ENCODE data around the gene FIGN.

Gene FIGN

DNA sequence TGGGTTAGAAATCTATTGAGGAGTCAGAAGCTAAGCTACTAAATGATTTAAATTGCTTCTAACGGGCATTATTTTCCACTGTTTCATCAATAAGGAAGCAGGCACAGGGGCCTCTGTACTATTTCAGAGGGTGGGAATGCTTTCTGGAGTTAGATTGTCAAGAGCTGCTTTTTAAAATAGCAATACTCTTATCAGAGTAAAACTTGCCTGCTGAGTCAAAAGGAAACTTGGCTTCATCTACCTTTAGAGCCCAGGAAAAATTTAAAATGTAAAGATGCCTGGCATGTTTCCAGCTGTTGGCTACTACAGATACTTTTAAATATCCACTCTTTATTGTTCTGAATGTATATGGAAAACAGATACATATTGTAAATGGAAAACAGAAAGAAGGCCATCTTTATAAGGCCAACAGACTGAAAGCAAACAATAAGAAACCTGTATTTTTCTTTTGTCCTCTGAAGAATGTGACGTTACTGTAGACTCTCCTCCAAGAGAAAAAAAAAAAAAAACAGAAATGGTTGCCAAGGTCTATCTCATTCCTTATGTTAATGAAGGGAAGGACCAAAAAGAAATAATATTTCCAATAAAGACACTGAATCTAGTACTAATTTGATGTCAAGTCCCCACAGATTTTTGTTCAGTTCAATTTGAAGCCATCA is 79.1 kb downstream of the FIGN start:
- Mint-ChIP-seq H3K27me3 (no peaks in the 10 kb centered on the region), H3K4me1 (ENCODE audit: low read depth) (no peaks in the 10 kb centered on the region), H3K27ac (no peak overlapping the region), H3K36me3 (ENCODE audit: low read depth) (no peaks in the 10 kb centered on the region), H3K9me3 (peaks cover 5% of the 10 kb centered on the region), H3K4me3 (no peak overlapping the region)
- intact Hi-C loops (cut with micrococcal nuclease): no loop called here

DNA sequence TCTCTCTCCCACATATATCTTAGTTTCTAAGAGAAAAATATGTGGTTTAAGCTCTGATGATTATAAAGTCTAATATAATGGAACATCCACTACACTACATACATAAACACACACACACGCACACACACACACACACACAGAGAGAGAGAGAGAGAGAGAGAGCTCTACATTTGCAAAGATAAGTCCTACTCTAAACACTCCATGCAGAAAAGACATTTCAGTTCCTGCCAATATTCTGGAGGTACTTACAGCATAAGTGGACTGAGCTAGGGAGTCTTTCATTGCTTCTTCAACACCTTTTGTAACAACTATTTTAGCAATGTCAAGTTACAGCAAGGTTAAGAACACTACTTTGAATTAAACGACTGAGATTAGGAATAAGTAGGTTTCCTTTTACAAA is 80.1 kb downstream of the FIGN start:
- H3K36me3 Mint-ChIP-seq (ENCODE audit: low read depth): no peaks in the 10 kb centered on the region
- no peaks in the 10 kb centered on the region for H3K9me3 Mint-ChIP-seq
- H3K27ac Mint-ChIP-seq: no peak overlapping the region
- no peaks in the 10 kb centered on the region for H3K27me3 Mint-ChIP-seq
- intact Hi-C loops (cut with micrococcal nuclease): no loop called here
- no peaks in the 10 kb centered on the region for H3K4me1 Mint-ChIP-seq (ENCODE audit: low read depth)
- H3K4me3 Mint-ChIP-seq: no peak overlapping the region

- Mint-ChIP-seq H3K4me1 (ENCODE audit: low read depth) (no peaks in the 10 kb centered on the region), H3K27ac (no peak overlapping the region), H3K27me3 (no peaks in the 10 kb centered on the region), H3K36me3 (ENCODE audit: low read depth) (no peaks in the 10 kb centered on the region), H3K4me3 (no peak overlapping the region), H3K9me3 (no peaks in the 10 kb centered on the region)
- intact Hi-C loops (cut with micrococcal nuclease): no loop called here
Observed at GRCh38 chr2:163652751-163653150, 83.1 kb downstream of the FIGN start.

DNA sequence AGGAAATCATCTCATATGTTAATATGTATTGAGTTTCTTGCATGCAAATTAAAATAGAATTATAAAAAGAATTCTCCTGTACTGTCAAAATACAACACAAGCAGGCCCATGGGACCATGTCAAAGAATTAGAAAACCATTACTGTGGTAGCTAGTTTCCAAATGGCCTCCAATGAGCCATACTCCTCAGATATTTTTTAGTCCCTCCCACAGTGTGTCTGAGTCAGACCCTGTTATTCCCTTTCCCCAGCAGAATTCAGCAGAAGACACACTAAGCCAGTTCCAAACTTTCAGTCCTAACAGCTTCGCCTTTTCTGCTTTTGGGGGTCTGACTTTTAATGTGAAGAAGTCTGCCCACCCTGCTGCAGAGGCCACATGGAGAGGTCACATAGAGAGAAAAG is 86.7 kb downstream of the FIGN start:
- intact Hi-C loops (cut with micrococcal nuclease): no loop called here
- H3K27me3 Mint-ChIP-seq: no peaks in the 10 kb centered on the region

DNA sequence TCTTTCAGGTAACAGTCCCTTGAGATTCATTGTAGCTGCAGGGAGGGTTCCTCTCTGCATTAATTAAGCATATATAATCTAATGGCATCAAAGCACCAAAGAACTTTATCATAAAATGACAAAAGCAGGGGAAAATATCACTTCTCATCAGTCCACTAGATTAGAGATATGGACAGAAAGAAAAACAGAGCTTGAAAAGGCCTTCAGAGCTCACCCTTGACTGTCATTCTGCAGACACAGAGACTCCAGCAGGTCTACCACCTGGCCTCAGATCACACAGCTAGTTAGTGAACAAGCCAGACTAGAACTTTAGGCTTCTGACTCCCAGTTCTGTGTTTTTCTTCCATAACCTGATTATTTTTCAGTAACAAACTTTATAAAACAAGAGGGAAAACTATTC is 88.5 kb downstream of the FIGN start:
- no peaks in the 10 kb centered on the region for H3K9me3 Mint-ChIP-seq
- intact Hi-C loops (cut with micrococcal nuclease): no loop called here
- H3K4me3 Mint-ChIP-seq: no peak overlapping the region
- no peaks in the 10 kb centered on the region for H3K4me1 Mint-ChIP-seq (ENCODE audit: low read depth)
- H3K36me3 Mint-ChIP-seq (ENCODE audit: low read depth): no peaks in the 10 kb centered on the region
- H3K27ac Mint-ChIP-seq: no peak overlapping the region
- H3K27me3 Mint-ChIP-seq: no peaks in the 10 kb centered on the region

More for the DNA sequence above, 86.7 kb downstream of the FIGN start:
- no peaks in the 10 kb centered on the region for H3K4me1 Mint-ChIP-seq (ENCODE audit: low read depth)
- no peaks in the 10 kb centered on the region for H3K36me3 Mint-ChIP-seq (ENCODE audit: low read depth)
- no peak overlapping the region for H3K4me3 Mint-ChIP-seq
- no peaks in the 10 kb centered on the region for H3K9me3 Mint-ChIP-seq
- no peak overlapping the region for H3K27ac Mint-ChIP-seq

GRCh38 chr2:163646687-163647086 is 89.1 kb downstream of the FIGN start:
- H3K27me3 Mint-ChIP-seq: no peaks in the 10 kb centered on the region
- H3K27ac Mint-ChIP-seq: no peak overlapping the region
- H3K9me3 Mint-ChIP-seq: no peaks in the 10 kb centered on the region
- H3K4me3 Mint-ChIP-seq: no peak overlapping the region
- no peaks in the 10 kb centered on the region for H3K36me3 Mint-ChIP-seq (ENCODE audit: low read depth)
- intact Hi-C loops (cut with micrococcal nuclease): no loop called here
- H3K4me1 Mint-ChIP-seq (ENCODE audit: low read depth): no peaks in the 10 kb centered on the region

GRCh38 chr2:163644238-163644637 is 91.6 kb downstream of the FIGN start:
- Mint-ChIP-seq H3K27me3 (no peaks in the 10 kb centered on the region), H3K27ac (no peak overlapping the region), H3K36me3 (ENCODE audit: low read depth) (no peaks in the 10 kb centered on the region), H3K4me3 (no peak overlapping the region), H3K9me3 (no peaks in the 10 kb centered on the region), H3K4me1 (ENCODE audit: low read depth) (no peaks in the 10 kb centered on the region)
- intact Hi-C loops (cut with micrococcal nuclease): no loop called here

GRCh38 chr2:163641986-163642385 is 93.8 kb downstream of the FIGN start:
- Mint-ChIP-seq H3K27me3 (no peaks in the 10 kb centered on the region), H3K9me3 (no peaks in the 10 kb centered on the region), H3K36me3 (ENCODE audit: low read depth) (no peaks in the 10 kb centered on the region), H3K4me1 (ENCODE audit: low read depth) (no peaks in the 10 kb centered on the region), H3K27ac (no peak overlapping the region), H3K4me3 (no peak overlapping the region)
- intact Hi-C loops (cut with micrococcal nuclease): no loop called here

DNA sequence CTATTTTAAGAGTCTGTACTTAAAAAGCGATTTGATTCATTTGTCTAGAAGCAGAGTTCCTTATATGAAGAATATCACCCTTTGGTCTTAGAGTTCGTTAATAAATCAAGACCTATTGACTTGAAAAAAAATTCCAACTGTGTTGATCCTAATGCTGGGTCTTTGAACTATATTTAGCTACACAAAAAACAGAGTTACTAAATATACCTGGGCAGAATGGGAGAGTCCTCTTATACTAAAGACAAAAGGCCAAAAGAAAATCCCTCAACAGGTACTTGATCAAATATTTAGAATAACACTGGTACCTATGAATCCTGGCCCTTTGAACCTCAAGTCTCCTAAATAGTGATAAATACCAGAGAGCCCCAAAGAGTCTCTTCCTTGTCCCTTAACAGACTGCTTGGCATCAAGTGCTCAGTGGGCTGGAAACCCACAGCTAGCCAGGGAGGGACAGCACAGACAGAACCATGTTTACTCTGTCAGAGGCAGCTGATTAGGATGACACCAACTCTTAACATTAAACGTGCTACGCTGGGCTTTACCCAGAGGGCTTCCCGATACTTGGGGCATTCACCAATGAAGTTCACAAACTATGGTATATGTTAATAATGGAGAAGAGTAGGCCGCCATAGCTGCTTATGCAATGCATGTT is 95.1 kb downstream of the FIGN start:
- Mint-ChIP-seq H3K9me3 (no peaks in the 10 kb centered on the region), H3K36me3 (ENCODE audit: low read depth) (no peaks in the 10 kb centered on the region), H3K4me3 (no peak overlapping the region), H3K27me3 (no peaks in the 10 kb centered on the region), H3K27ac (no peak overlapping the region), H3K4me1 (ENCODE audit: low read depth) (no peaks in the 10 kb centered on the region)
- intact Hi-C loops (cut with micrococcal nuclease): no loop called here

DNA sequence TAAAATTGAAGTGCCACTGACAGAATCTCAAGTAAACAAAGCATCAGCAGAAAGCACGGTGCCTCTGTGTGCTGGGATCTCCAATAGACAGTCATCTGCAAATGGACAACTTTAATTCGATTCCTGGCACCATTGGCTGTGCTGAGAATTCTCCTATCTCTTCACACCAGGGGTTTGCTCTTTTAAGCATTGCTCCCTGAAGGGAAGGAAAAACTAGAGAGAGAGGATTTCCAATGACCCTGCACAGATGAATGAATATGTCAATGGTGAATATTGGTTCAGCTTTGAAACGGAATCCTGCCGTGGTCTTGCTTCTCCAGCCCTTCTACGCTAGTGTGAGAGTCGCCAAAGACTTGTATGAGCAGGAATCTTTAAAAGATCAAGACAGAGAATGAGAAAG is 97.9 kb downstream of the FIGN start:
- intact Hi-C loops (cut with micrococcal nuclease): no loop called here
- no peaks in the 10 kb centered on the region for H3K36me3 Mint-ChIP-seq (ENCODE audit: low read depth)
- H3K27ac Mint-ChIP-seq: no peak overlapping the region
- no peaks in the 10 kb centered on the region for H3K9me3 Mint-ChIP-seq
- no peaks in the 10 kb centered on the region for H3K27me3 Mint-ChIP-seq
- H3K4me3 Mint-ChIP-seq: no peak overlapping the region
- no peaks in the 10 kb centered on the region for H3K4me1 Mint-ChIP-seq (ENCODE audit: low read depth)

GRCh38 chr2:163633291-163633690 is 102.5 kb downstream of the FIGN start:
- Mint-ChIP-seq H3K4me1 (ENCODE audit: low read depth) (no peaks in the 10 kb centered on the region), H3K27ac (no peak overlapping the region), H3K4me3 (no peak overlapping the region), H3K27me3 (no peaks in the 10 kb centered on the region), H3K36me3 (ENCODE audit: low read depth) (no peaks in the 10 kb centered on the region), H3K9me3 (no peaks in the 10 kb centered on the region)
- intact Hi-C loops (cut with micrococcal nuclease): no loop called here

DNA sequence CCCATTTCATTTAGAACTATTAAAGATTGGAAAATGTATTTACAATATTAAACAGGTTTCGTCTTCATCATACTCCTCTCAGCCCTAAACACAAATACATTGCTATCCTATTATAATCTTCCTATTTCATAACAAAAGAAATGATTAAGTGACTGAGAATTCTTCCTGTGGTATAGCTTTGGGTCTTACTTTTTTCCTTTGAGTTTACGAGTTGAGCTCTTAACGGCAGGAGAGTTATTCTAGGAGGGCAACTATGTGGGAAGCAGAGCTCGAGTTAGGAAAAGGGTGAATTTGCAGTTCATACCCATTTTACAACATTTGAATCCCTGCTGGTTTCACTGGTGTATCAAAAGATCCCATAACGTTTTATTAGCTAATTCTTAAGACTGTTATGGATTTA is 105.0 kb downstream of the FIGN start:
- H3K4me1 Mint-ChIP-seq (ENCODE audit: low read depth): no peaks in the 10 kb centered on the region
- H3K27me3 Mint-ChIP-seq: no peaks in the 10 kb centered on the region
- intact Hi-C loops (cut with micrococcal nuclease): no loop called here
- H3K27ac Mint-ChIP-seq: no peak overlapping the region
- H3K4me3 Mint-ChIP-seq: no peak overlapping the region
- no peaks in the 10 kb centered on the region for H3K9me3 Mint-ChIP-seq
- H3K36me3 Mint-ChIP-seq (ENCODE audit: low read depth): no peaks in the 10 kb centered on the region

GRCh38 chr2:163626639-163627109 is 109.1 kb downstream of the FIGN start:
- no peak overlapping the region for H3K27ac Mint-ChIP-seq
- intact Hi-C loops (cut with micrococcal nuclease): no loop called here

GRCh38 chr2:163626208-163626607 is 109.6 kb downstream of the FIGN start:
- H3K27me3 Mint-ChIP-seq: no peaks in the 10 kb centered on the region
- intact Hi-C loops (cut with micrococcal nuclease): no loop called here
- H3K4me1 Mint-ChIP-seq (ENCODE audit: low read depth): no peaks in the 10 kb centered on the region
- no peak overlapping the region for H3K27ac Mint-ChIP-seq
- no peaks in the 10 kb centered on the region for H3K36me3 Mint-ChIP-seq (ENCODE audit: low read depth)
- no peak overlapping the region for H3K4me3 Mint-ChIP-seq
- H3K9me3 Mint-ChIP-seq: no peaks in the 10 kb centered on the region

More at GRCh38 chr2:163626639-163627109, 109.1 kb downstream of the FIGN start:
- H3K4me3 Mint-ChIP-seq: no peak overlapping the region
- H3K4me1 Mint-ChIP-seq (ENCODE audit: low read depth): no peaks in the 10 kb centered on the region
- no peaks in the 10 kb centered on the region for H3K36me3 Mint-ChIP-seq (ENCODE audit: low read depth)
- H3K9me3 Mint-ChIP-seq: no peaks in the 10 kb centered on the region
- no peaks in the 10 kb centered on the region for H3K27me3 Mint-ChIP-seq

- intact Hi-C loops (cut with micrococcal nuclease): no loop called here
- Mint-ChIP-seq H3K27ac (no peak overlapping the region), H3K36me3 (ENCODE audit: low read depth) (no peaks in the 10 kb centered on the region), H3K4me3 (no peak overlapping the region), H3K4me1 (ENCODE audit: low read depth) (no peaks in the 10 kb centered on the region), H3K27me3 (no peaks in the 10 kb centered on the region), H3K9me3 (no peaks in the 10 kb centered on the region)
Observed at GRCh38 chr2:163625632-163626031, 110.2 kb downstream of the FIGN start.
